Mesothelial cell of epicardium (in vitro differentiated cells): Measurements from ENCODE around the gene FUT8. TPM values are rescaled to one million over a fixed set of nuclear protein-coding genes. Genes with fewer than 3 reads are reported as not detected.

Experiments used
- DNase-seq, 2 experiments: peaks; one replicate each; pipeline ENCODE4 v3.0.0; 2021; ENCODE audit warnings: low spot score in 2 of 2; ENCODE audit not compliant: unreplicated experiment in 2 of 2
- H3K27ac Mint-ChIP-seq: 2 replicates; pipeline ENCODE4 v1.8.0; 2021; ENCODE audit warnings: mixed read lengths
- H3K27me3 Mint-ChIP-seq: 2 replicates; pipeline ENCODE4 v1.8.0; 2021; ENCODE audit warnings: low read depth, mixed read lengths
- H3K36me3 Mint-ChIP-seq: 2 replicates; pipeline ENCODE4 v1.8.0; 2021; ENCODE audit warnings: mixed read lengths
- H3K4me1 Mint-ChIP-seq: 2 replicates; pipeline ENCODE4 v1.8.0; 2021; ENCODE audit warnings: mixed read lengths
- H3K4me3 Mint-ChIP-seq: 2 replicates; pipeline ENCODE4 v1.8.0; 2021; ENCODE audit warnings: mild to moderate bottlenecking, moderate library complexity, mixed read lengths
- H3K9me3 Mint-ChIP-seq: 2 replicates; pipeline ENCODE4 v1.8.0; 2021; ENCODE audit warnings: mixed read lengths
- total RNA-seq: library from RNA; stranded (reverse); gene quantifications from 3 replicates; pipeline ENCODE4 v1.2.1, GENCODE V29; 2021
- TF ChIP-seq, protein P1 (sequence below): fragments of 200-600 bp; sonication (generic); IDR thresholded peaks from one replicate; pipeline ENCODE4 v1.5.0; 2021; ENCODE audit warnings: antibody characterized with exemption; ENCODE audit not compliant: unreplicated experiment

The FUT8 gene
- total RNA-seq, 1 donor from 2014 or later = 49.4 TPM

DNA sequence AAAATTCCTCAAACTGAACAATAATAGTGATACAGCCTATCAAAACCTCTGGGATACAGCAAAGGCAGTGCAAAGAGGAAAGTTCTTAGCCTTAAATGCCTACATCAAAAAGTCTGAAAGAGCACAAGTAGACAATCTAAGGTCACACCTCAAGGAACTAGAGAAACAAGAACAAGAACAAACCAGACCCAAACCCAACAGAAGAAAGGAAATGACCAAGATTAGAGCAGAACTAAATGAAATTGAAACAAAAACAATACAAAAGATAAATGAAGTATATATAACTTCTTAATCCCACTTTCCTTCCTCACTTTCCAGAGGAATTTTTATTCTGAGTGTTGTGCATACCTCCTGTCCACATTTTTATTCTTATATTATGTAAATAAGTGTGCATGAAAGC lies 192.0 kb downstream of the FUT8 start:
- Mint-ChIP-seq H3K4me1 (peaks cover 3% of the 10 kb centered on the region), H3K36me3 (no peaks in the 10 kb centered on the region), H3K4me3 (no peak overlapping the region), H3K9me3 (no peaks in the 10 kb centered on the region), H3K27me3 (no peaks in the 10 kb centered on the region), H3K27ac (no peak overlapping the region)
- TF ChIP-seq, protein P1, sequence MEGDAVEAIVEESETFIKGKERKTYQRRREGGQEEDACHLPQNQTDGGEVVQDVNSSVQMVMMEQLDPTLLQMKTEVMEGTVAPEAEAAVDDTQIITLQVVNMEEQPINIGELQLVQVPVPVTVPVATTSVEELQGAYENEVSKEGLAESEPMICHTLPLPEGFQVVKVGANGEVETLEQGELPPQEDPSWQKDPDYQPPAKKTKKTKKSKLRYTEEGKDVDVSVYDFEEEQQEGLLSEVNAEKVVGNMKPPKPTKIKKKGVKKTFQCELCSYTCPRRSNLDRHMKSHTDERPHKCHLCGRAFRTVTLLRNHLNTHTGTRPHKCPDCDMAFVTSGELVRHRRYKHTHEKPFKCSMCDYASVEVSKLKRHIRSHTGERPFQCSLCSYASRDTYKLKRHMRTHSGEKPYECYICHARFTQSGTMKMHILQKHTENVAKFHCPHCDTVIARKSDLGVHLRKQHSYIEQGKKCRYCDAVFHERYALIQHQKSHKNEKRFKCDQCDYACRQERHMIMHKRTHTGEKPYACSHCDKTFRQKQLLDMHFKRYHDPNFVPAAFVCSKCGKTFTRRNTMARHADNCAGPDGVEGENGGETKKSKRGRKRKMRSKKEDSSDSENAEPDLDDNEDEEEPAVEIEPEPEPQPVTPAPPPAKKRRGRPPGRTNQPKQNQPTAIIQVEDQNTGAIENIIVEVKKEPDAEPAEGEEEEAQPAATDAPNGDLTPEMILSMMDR = no peak
- DNase-seq = no peak

DNA sequence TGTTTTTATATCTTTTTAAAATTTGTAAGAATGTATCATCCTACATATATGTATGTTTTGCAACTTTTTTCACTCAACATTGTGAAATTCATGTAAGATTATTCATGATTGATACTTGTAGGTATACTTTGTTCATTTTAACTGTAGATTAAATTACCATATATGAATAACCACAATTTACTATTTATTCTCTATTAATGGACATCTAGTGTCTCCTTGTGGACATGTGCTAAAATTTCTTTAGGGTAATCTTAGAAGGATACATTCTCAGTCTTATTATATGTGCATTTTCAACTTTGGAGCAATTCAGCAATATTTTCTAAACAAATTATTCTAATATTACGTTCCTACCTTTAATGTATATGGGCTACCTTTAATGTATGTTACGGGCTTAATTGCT lies 192.4 kb downstream of the FUT8 start:
- Mint-ChIP-seq H3K4me1 (peaks cover 3% of the 10 kb centered on the region), H3K36me3 (no peaks in the 10 kb centered on the region), H3K4me3 (no peak overlapping the region), H3K27me3 (no peaks in the 10 kb centered on the region), H3K27ac (no peak overlapping the region), H3K9me3 (no peaks in the 10 kb centered on the region)
- TF ChIP-seq, protein P1 = no peak
- no peak for DNase-seq

DNA sequence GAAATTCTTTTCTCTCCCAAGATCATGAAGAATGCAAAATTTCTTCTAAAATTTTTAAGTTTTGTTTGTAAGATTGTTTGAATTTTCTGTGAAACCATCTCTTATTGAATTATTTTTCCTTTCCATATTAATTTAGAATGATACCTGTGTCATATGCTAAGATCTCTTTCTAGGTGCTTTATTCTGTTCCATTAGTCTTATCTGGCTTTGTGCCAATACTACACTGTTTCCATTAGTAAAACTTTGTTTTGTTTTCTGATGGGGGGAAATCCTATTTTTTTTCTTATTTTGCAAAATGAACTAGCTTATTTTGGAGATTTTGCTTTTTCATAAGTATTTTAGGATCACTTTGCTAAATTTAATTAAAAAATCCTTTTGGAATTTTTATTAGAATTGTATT lies 193.9 kb downstream of the FUT8 start:
- H3K4me3 Mint-ChIP-seq = no peak overlapping the region
- H3K36me3 Mint-ChIP-seq = no peaks in the 10 kb centered on the region
- no peak overlapping the region for H3K27ac Mint-ChIP-seq
- DNase-seq = no peak
- H3K9me3 Mint-ChIP-seq = no peaks in the 10 kb centered on the region
- TF ChIP-seq, protein P1 = no peak
- no peaks in the 10 kb centered on the region for H3K27me3 Mint-ChIP-seq
- peaks cover 3% of the 10 kb centered on the region for H3K4me1 Mint-ChIP-seq

DNA sequence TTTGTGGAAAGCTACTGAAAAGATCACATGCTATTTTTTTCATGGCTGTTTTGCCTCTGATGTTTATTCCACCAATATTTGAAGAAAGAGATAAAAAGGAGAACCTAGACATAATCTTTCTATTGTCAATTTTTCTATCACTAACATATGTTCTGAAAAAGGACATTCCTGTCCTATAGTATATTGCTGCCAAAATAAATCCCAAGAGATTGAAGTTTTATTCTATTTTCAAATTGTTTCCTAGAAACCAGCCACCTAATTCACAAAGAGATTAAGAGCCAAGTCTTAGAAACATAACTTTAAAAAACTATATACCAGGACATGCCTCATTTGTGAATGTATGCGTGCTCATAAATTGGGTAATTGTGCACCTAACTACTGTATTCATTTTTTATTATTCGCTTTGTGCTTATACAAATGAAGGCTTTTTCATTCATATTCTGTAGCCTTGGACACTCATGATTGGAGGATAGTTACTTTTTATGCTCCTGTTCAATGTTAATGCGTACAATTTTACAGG lies 200.7 kb downstream of the FUT8 start:
- no peaks in the 10 kb centered on the region for H3K36me3 Mint-ChIP-seq
- no peaks in the 10 kb centered on the region for H3K27me3 Mint-ChIP-seq
- H3K4me1 Mint-ChIP-seq = no peaks in the 10 kb centered on the region
- TF ChIP-seq, protein P1 = no peak
- DNase-seq = no peak
- H3K9me3 Mint-ChIP-seq = no peaks in the 10 kb centered on the region
- H3K4me3 Mint-ChIP-seq = no peak overlapping the region
- H3K27ac Mint-ChIP-seq = no peak overlapping the region

DNA sequence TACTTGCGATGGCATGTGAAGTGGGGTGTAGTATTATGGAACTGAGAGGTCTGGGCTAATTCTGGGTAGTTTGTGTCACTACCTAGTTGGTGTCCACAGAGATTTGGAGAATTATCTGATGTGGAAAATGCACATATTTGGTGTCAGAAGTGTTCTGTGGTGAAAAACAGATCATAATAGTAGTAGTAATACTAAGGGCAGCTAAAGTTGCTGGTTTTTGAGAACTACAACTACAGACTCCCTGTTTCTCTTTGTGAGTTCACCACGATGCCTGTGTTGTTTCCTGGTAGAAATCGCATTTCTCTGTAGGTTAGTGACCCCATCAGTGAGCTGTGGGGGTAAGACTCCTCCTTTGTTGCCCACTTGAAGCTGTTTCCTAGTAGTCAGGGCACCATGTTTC lies 206.5 kb downstream of the FUT8 start:
- no peak for DNase-seq
- H3K4me3 Mint-ChIP-seq = no peak overlapping the region
- H3K4me1 Mint-ChIP-seq = no peaks in the 10 kb centered on the region
- H3K9me3 Mint-ChIP-seq = no peaks in the 10 kb centered on the region
- no peak overlapping the region for H3K27ac Mint-ChIP-seq
- H3K36me3 Mint-ChIP-seq = no peaks in the 10 kb centered on the region
- no peaks in the 10 kb centered on the region for H3K27me3 Mint-ChIP-seq
- TF ChIP-seq, protein P1 = no peak

DNA sequence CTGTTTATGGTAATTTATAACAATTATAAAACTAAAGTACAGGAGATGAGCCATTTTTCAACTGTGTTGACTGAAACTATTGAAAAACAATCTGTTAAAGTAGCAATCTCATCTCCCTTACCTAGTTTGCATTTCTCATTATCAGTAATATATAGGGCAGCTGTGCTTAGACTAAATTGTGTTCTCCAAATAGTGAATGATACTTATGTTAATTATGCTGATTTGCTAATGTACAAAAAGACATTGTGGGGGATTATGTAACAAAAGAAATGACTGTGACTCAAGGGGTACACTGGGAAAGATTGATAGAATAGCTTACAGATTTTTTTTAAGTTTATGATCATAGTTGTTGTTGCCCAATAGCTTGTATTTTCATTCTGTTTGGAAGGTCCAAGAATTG lies 207.7 kb downstream of the FUT8 start:
- Mint-ChIP-seq H3K9me3 (no peaks in the 10 kb centered on the region), H3K4me3 (no peak overlapping the region), H3K27me3 (no peaks in the 10 kb centered on the region), H3K36me3 (no peaks in the 10 kb centered on the region), H3K4me1 (no peaks in the 10 kb centered on the region), H3K27ac (no peak overlapping the region)
- TF ChIP-seq, protein P1 = no peak
- no peak for DNase-seq
